HepG2 (cell line): Measurements from ENCODE around the gene MLC1. TPM values are rescaled to one million over a fixed set of nuclear protein-coding genes. Genes with fewer than 3 reads are reported as not detected.

Source experiments
- ATAC-seq: fragments of 200-7000 bp; cut with Tn5 transposase; 3 replicates; pipeline ENCODE4 v1.9.1; 2020; ENCODE audit warnings: mild to moderate bottlenecking, moderate library complexity
- BruUV-seq: library from RNA; stranded (reverse); fragments of 400-500 nt; replicated peaks from 2 replicates; lab custom pipeline; 2021; lab: Mats Ljungman, UMichigan
- CTCF ChIA-PET: fragments of 300-600 bp; formaldehyde crosslinking; extraction: SDS; loops from one replicate; lab custom pipeline; 2021; ENCODE audit warnings: low total read pairs, inconsistent platforms, low intra/inter-chr PET ratio; lab: Yijun Ruan, JAX
- POLR2A ChIA-PET: fragments of 350-600 bp; sonication (Branson Sonifier 250); formaldehyde crosslinking; loops from one replicate; lab custom pipeline; 2020; ENCODE audit warnings: antibody characterized with exemption, inconsistent platforms; lab: Yijun Ruan, JAX
- DNase-seq: peaks from one replicate; pipeline ENCODE4 v3.0.0-alpha.2; 2015; ENCODE audit warnings: low spot score
- FAIRE-seq: peaks from 3 replicates; lab custom pipeline; 2011; peaks lifted over from hg19 to GRCh38; lab: Jason Lieb, UNC
- H2AFZ ChIP-seq: one replicate; pipeline ENCODE4 v1.6.1; 2011; ENCODE audit warnings: low read length, inconsistent platforms
- H3K27ac ChIP-seq: fragments of 300-600 bp; 3 replicates; pipeline ENCODE4 v1.8.0; 2011; ENCODE audit warnings: mixed run types, mild to moderate bottlenecking, mixed read lengths, low read length, inconsistent platforms; ENCODE audit not compliant: insufficient read depth; ENCODE audit errors: extremely low read length
- H3K27me3 ChIP-seq, 2 experiments: fragments of 200-600 bp in 1 of 2; 2 replicates in 1 of 2; 3 replicates in 1 of 2; pipeline versions ENCODE4 v1.6.0 to v1.8.0; 2011; ENCODE audit warnings: low read length in 2 of 2, mild to moderate bottlenecking in 2 of 2, moderate library complexity in 2 of 2, inconsistent platforms in 1 of 2; ENCODE audit not compliant: insufficient read depth in 2 of 2, control insufficient read depth in 1 of 2
- H3K36me3 ChIP-seq, 2 experiments: fragments of 200-600 bp in 1 of 2; replicated peaks in 1 of 2; 2 replicates in 1 of 2; 3 replicates in 1 of 2; pipeline versions ENCODE4 v1.5.1 to v1.8.0; 2011; ENCODE audit warnings: low read length in 2 of 2, inconsistent platforms in 1 of 2; ENCODE audit not compliant: insufficient read depth in 2 of 2, control insufficient read depth in 1 of 2
- H3K4me1 ChIP-seq: 2 replicates; pipeline ENCODE4 v1.5.1; 2012; ENCODE audit warnings: low read length, inconsistent platforms; ENCODE audit not compliant: insufficient read depth
- H3K4me2 ChIP-seq: 2 replicates; pipeline ENCODE4 v1.6.0; 2011; ENCODE audit warnings: low read depth, low read length, inconsistent platforms
- H3K4me3 ChIP-seq, 3 experiments: fragments of 200-600 bp in 1 of 3; sonication (generic), shearing (Covaris generic) in 1 of 3; replicated peaks in 1 of 3; 2 replicates each; pipeline ENCODE4 v1.5.1; 2011 to 2016; ENCODE audit warnings: low read length in 3 of 3, inconsistent platforms in 2 of 3, low read depth in 2 of 3, mild to moderate bottlenecking in 2 of 3, control low read depth in 1 of 3, mixed read lengths in 1 of 3; ENCODE audit not compliant: insufficient read depth in 1 of 3
- H3K79me2 ChIP-seq: one replicate; pipeline ENCODE4 v1.6.1; 2011; ENCODE audit warnings: low read length, inconsistent platforms; ENCODE audit not compliant: insufficient read depth
- H3K9ac ChIP-seq: 2 replicates; pipeline ENCODE4 v1.6.0; 2011; ENCODE audit warnings: mild to moderate bottlenecking, low read depth, low read length, inconsistent platforms; ENCODE audit not compliant: insufficient read depth
- H3K9me3 ChIP-seq: 2 replicates; pipeline ENCODE4 v1.5.1; 2012; ENCODE audit warnings: mild to moderate bottlenecking, low read length
- H4K20me1 ChIP-seq: 2 replicates; pipeline ENCODE4 v1.6.0; 2011; ENCODE audit warnings: inconsistent platforms, mild to moderate bottlenecking, low read length, moderate library complexity; ENCODE audit not compliant: insufficient read depth
- ARHGAP35 ChIP-seq: sonication (generic); formaldehyde crosslinking; IDR thresholded peaks from 2 replicates; pipeline ENCODE4 v1.9.0; 2022; ENCODE audit warnings: mild to moderate bottlenecking, inconsistent platforms, moderate library complexity, missing genetic modification reagents, borderline replicate concordance
- ELK4 ChIP-seq: sonication (generic); formaldehyde crosslinking; IDR thresholded peaks from 2 replicates; pipeline ENCODE4 v1.9.0; 2021; ENCODE audit warnings: missing genetic modification reagents, borderline replicate concordance
- MLLT10 ChIP-seq: sonication (generic); formaldehyde crosslinking; IDR thresholded peaks from 2 replicates; pipeline ENCODE4 v1.4.0; 2020; ENCODE audit warnings: missing genetic modification reagents
- PCBP2 ChIP-seq: fragments of 200-400 bp; formaldehyde crosslinking; optimal IDR thresholded peaks from 2 replicates; pipeline ENCODE3; 2018; ENCODE audit warnings: low read length, low read depth; ENCODE audit not compliant: poor library complexity, severe bottlenecking
- ZNF569 ChIP-seq: sonication (generic); formaldehyde crosslinking; IDR thresholded peaks from 2 replicates; pipeline ENCODE4 v1.5.0; 2020; ENCODE audit warnings: mild to moderate bottlenecking, missing genetic modification reagents, moderate library complexity, borderline replicate concordance
- ZNF607 ChIP-seq: sonication (generic); formaldehyde crosslinking; IDR thresholded peaks from 2 replicates; pipeline ENCODE4 v1.5.1; 2020; ENCODE audit warnings: missing genetic modification reagents, mild to moderate bottlenecking, borderline replicate concordance
- WGBS: methylation state at CpG from one replicate; pipeline ENCODE4 v1.1.6; 2017; ENCODE audit warnings: low lambda C conversion rate; 5-methylcytosine and 5-hydroxymethylcytosine counted together
- in situ Hi-C: cut with HindIII; loops from 2 replicates; pipeline ENCODE4 v1.10.0; 2017; ENCODE audit warnings: low pct_unique_long_range_greater_than_20kb; ENCODE audit not compliant: extremely low pct_ligation_motif_present
- intact Hi-C: fragments of 100-400 bp; cut with micrococcal nuclease; formaldehyde crosslinking; loops from one replicate; pipeline ENCODE4 v1.10.0; 2022; ENCODE audit not compliant: unreplicated experiment
- polyA plus RNA-seq, 8 experiments: library from polyadenylated mRNA; depleted of rRNA in 3 of 8; stranded (reverse) in 7 of 8; unstranded in 1 of 8; fragments of >200 nt; fragmentation: Illumina TruSeq in 4 of 8; extraction: Trizol in 4 of 8; gene quantifications; 2 replicates each; pipeline versions ENCODE4 v1.2.1 to v1.2.3, GENCODE V29; 2011 to 2016; ENCODE audit warnings: low read depth in 4 of 8, missing spikeins in 1 of 8, mixed read lengths in 1 of 8; ENCODE audit not compliant: insufficient read depth in 1 of 8
- total RNA-seq, 5 experiments: library from RNA; depleted of rRNA; stranded (reverse); fragments of >200 nt; fragmentation: Illumina TruSeq; extraction: Trizol; gene quantifications; 2 replicates each; pipeline ENCODE4 v1.2.3, GENCODE V29; 2016; ENCODE audit warnings: low read depth in 1 of 5

Gene MLC1
- total and polyA plus RNA-seq, 2 of the 13 experiments (the other 11 are each of a cell fraction or from before 2014, with no cell fraction given): not detected

- BruUV-seq: no TSS peak
- Histone ChIP-seq H3K9me3 (no peaks in the 10 kb centered on the region), H3K9ac (no peak overlapping the region), H2AFZ (no peak overlapping the region), H3K4me3 (no peak overlapping the region), H3K36me3 (no peaks in the 10 kb centered on the region), H4K20me1 (no peaks in the 10 kb centered on the region), H3K79me2 (no peaks in the 10 kb centered on the region), H3K27me3 (peaks cover 3 to 48% of the 10 kb centered on the region in 2 experiments; a peak in 4 of 5 replicates), H3K27ac (no peak overlapping the region), H3K4me2 (no peak overlapping the region), H3K4me1 (peaks cover 24% of the 10 kb centered on the region)
- in situ Hi-C loops (no loop called here), intact Hi-C loops (no loop called here)
- WGBS: 54% methylated on average over 10 of the region's 18 CpGs
- ChIA-PET POLR2A (no interaction called here), CTCF (no interaction called here)
- FAIRE-seq (no peak), ATAC-seq (peak; percentile 27; the same call in 2 of the 3 replicates), DNase-seq (no peak)
- no peak for TF ChIP-seq ZNF607
- TF ChIP-seq MLLT10: no peak
- no peak for TF ChIP-seq ZNF569 (CRISPR knock-in tag)
- TF ChIP-seq ARHGAP35 (CRISPR knock-in tag): no peak
- no peak for TF ChIP-seq ELK4 (CRISPR knock-in tag)
- TF ChIP-seq PCBP2: no peak
Measured at GRCh38 chr22:50082197-50082715, 3.0 kb downstream of the MLC1 start.
